ENCODE data around the gene UXS1.

Gene UXS1

DNA sequence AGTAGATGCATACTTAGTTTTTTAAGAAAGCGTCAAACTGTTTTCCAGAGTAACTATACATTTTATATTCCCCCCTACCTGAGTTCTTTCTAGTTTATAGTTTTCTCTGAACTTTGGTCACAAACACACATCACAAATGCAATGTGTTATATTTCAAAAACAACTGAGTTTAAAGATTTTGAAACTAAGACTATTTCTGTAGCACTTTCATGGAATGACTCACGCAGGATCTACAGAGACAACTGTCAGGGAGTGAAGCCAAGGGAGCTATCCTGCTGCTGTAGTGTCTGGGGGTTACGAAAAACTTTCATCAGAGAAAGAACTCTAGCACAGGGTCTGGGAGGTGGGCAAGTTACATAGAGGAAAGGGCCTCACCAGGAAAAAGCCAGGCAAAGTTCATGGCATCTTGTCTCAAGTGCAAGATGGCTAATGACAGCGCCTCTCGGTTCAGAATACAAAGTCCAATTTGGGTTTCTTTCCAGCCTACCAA lies 66.8 kb downstream of the UXS1 start:
- TF ChIP-seq ZFX (IDR thresholded peaks at IDR 0.05) (no peak), CTCF (conservative IDR thresholded peaks at IDR 0.05) (no peak)
- no peak overlapping the region for H3K27ac ChIP-seq

DNA sequence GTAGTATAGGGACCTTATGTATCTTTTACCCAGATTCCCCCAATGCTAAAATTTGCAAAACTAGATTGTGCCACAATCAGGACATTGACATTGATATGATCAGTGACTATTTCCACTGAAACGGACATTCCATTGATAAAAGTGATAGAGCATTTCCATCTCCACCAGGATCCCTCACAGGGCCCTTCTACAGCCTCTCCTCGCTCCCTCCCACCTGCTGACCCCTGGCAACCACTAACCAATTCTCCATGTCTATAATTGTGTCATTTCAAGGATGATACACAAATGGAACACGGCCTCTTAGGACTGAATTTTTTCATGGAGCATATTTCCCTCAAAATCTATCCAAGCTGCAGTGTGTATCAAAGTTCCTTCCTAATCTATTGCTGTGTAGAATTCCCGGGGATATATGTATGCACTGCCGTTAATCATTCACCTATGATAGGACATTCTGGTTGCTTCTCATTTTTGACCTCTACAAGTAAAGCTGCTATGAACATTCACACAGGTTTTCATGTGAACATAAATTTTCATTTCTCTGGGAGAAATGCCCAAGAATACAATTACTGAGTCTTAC lies 67.3 kb downstream of the UXS1 start:
- TF ChIP-seq ZFX (IDR thresholded peaks at IDR 0.05) (no peak), CTCF (conservative IDR thresholded peaks at IDR 0.05) (no peak)

GRCh38 chr2:106126295-106126694 lies 67.8 kb downstream of the UXS1 start:
- TF ChIP-seq CTCF (conservative IDR thresholded peaks at IDR 0.05) (no peak), ZFX (IDR thresholded peaks at IDR 0.05) (no peak)
- H3K27ac ChIP-seq, result no peak overlapping the region

More for the DNA sequence above, 67.3 kb downstream of the UXS1 start:
- no peak overlapping the region for H3K27ac ChIP-seq

DNA sequence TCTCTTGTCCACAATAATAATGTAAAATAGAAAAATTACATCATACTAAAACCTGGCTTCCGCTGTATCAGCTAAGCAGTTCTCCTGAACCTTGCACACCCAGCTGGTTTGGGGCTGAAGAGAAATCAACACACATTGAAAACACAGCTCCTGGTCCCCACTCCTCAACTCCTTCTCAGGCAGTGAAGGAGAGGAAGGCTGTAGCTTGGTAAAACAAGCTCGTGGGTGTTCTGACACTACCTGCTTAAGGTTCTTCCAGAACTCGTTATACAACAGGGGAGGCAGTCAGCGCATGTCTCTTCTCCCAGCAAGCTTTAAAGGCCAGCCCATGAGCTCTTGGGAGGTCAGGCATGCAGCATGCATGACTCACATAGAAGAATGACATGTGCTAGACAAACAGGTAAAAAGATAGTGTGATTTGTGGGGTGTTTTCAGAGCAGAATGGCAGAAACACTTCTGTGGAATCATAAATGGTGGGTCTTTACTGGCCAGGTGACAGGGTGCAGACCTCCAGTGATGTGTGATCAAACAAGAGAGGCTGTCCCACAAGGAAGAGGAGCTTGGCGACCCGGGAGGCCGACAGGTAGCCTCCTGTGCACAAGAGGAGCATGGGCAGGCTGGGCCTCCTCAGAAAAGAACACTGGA lies 69.1 kb downstream of the UXS1 start:
- no peak for TF ChIP-seq CTCF (conservative IDR thresholded peaks at IDR 0.05)
- no peak for TF ChIP-seq ZFX (IDR thresholded peaks at IDR 0.05)
- no peak overlapping the region for H3K27ac ChIP-seq

DNA sequence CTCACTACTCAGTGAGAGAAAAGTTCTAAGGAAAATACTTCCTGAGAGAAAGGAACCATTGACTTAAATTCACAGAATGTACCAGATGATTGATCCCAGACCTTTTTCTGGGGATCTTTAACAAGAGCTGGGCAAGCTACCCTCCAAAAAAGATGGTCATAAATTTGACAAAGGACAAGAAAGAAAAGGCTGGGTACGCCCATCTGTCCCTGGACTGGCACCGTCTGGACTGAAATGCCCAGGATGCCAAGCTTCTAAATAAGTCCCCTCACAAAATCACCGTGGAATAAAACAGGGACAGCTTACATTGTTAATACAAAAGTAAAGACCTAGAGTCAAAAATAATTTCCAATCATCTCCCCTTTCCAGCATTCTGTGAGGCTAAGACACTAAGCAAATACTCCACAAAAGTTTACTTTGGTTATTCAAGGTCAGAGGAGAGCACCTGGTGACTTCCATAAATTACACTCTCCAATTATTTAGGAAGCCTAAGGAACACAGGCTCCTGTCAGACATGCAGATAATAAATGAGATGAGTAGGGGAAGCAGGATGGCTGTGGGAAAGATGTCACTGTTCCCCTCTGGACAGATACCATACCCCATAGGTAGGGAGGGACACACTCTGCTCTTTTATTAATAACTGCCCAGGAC lies 69.9 kb downstream of the UXS1 start:
- H3K27ac ChIP-seq, result no peak overlapping the region
- TF ChIP-seq ZFX (IDR thresholded peaks at IDR 0.05) (no peak), CTCF (conservative IDR thresholded peaks at IDR 0.05) (no peak)

GRCh38 chr2:106122157-106122556 lies 71.9 kb downstream of the UXS1 start:
- TF ChIP-seq ZFX (IDR thresholded peaks at IDR 0.05) (no peak), CTCF (conservative IDR thresholded peaks at IDR 0.05) (no peak)
- H3K27ac ChIP-seq, result no peak overlapping the region

GRCh38 chr2:106120432-106120831 lies 73.7 kb downstream of the UXS1 start:
- TF ChIP-seq CTCF (conservative IDR thresholded peaks at IDR 0.05) (no peak), ZFX (IDR thresholded peaks at IDR 0.05) (no peak)
- H3K27ac ChIP-seq, result no peak overlapping the region

Data from C4-2B (cell line).